Hepatocyte (in vitro differentiated cells): ENCODE data around the gene FOXN3.

Source experiments
- EZH2 ChIP-seq: fragments of 200-600 bp; sonication (generic); IDR thresholded peaks from 2 replicates; pipeline ENCODE4 v1.6.1; 2016; ENCODE audit warnings: antibody characterized with exemption, mild to moderate bottlenecking, borderline replicate concordance
- EZH2phosphoT487 ChIP-seq: fragments of 200-600 bp; sonication (generic); IDR thresholded peaks from one replicate; pipeline ENCODE4 v1.6.1; 2018; ENCODE audit warnings: antibody characterized with exemption, mild to moderate bottlenecking, low read depth, moderate library complexity; ENCODE audit not compliant: unreplicated experiment, severe bottlenecking
- TF ChIP-seq, protein P1 (sequence below): fragments of 200-600 bp; sonication (generic); IDR thresholded peaks from 2 replicates; pipeline ENCODE4 v1.5.1; 2016; ENCODE audit warnings: antibody characterized with exemption, mild to moderate bottlenecking; ENCODE audit not compliant: poor library complexity

DNA sequence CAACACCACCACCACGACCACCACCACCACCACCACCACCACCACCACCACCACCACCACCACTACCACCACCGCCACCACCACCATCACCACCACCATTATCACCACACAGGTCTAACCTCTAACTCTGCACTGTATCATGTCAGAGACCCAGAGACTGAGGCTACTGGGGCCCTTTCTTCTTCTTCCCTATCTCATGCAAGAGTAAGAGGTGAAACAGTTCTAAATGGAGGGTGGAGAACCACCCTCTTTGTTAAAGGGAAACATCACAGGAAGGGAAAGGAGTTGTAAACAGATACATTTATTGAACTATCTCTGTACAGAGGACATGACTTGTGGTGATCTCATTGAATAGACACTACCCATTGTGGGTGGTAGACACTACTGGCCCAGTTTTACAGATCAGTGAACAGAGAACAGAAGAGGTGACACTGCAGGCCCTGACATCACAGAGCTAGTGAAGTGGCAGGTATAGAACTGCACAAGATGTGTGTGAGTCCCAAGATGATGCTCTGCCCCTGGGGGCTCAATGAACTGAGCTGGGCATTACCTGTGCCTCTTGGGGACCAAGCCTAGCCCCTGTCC, 91.6 kb downstream of the FOXN3 start:
- TF ChIP-seq EZH2 (no peak), EZH2phosphoT487 (no peak)
- TF ChIP-seq, protein P1, sequence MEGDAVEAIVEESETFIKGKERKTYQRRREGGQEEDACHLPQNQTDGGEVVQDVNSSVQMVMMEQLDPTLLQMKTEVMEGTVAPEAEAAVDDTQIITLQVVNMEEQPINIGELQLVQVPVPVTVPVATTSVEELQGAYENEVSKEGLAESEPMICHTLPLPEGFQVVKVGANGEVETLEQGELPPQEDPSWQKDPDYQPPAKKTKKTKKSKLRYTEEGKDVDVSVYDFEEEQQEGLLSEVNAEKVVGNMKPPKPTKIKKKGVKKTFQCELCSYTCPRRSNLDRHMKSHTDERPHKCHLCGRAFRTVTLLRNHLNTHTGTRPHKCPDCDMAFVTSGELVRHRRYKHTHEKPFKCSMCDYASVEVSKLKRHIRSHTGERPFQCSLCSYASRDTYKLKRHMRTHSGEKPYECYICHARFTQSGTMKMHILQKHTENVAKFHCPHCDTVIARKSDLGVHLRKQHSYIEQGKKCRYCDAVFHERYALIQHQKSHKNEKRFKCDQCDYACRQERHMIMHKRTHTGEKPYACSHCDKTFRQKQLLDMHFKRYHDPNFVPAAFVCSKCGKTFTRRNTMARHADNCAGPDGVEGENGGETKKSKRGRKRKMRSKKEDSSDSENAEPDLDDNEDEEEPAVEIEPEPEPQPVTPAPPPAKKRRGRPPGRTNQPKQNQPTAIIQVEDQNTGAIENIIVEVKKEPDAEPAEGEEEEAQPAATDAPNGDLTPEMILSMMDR, result no peak
